Mesendoderm (in vitro differentiated cells): ENCODE data around the gene SIAH1.
"Not testable (repeated sequence)": the region's sequence is repeated elsewhere in the genome, so short reads cannot be mapped to it uniquely, and the experiment has no call there.

ENCODE experiments used
- DNase-seq: peaks from one replicate; pipeline ENCODE4 v3.0.0; 2013
- H2AK5ac ChIP-seq: 2 replicates; pipeline ENCODE4 v1.6.1; 2013; ENCODE audit warnings: low read length, inconsistent platforms
- H2BK120ac ChIP-seq: 2 replicates; pipeline ENCODE4 v1.6.1; 2013; ENCODE audit warnings: low read depth, mild to moderate bottlenecking, low read length, moderate library complexity, mixed read lengths
- H2BK15ac ChIP-seq: replicated peaks from 2 replicates; pipeline ENCODE4 v1.6.1; 2013; ENCODE audit warnings: low read depth, mild to moderate bottlenecking, moderate library complexity
- H2BK5ac ChIP-seq: 2 replicates; pipeline ENCODE4 v1.6.1; 2013; ENCODE audit warnings: low read length, inconsistent platforms
- H3K18ac ChIP-seq: 2 replicates; pipeline ENCODE4 v1.6.1; 2013; ENCODE audit warnings: mild to moderate bottlenecking, low read length, mixed read lengths
- H3K23ac ChIP-seq: one replicate; pipeline ENCODE4 v1.6.1; 2013; ENCODE audit warnings: low read length
- H3K27ac ChIP-seq: 2 replicates; pipeline ENCODE4 v1.5.1; 2013; ENCODE audit warnings: low read depth, mild to moderate bottlenecking, inconsistent platforms, low read length, moderate library complexity
- H3K27me3 ChIP-seq: 2 replicates; pipeline ENCODE4 v1.6.1; 2013; ENCODE audit warnings: low read length, control low read depth, mild to moderate bottlenecking, inconsistent platforms; ENCODE audit not compliant: insufficient read depth, poor library complexity
- H3K36me3 ChIP-seq: 2 replicates; pipeline ENCODE4 v1.6.1; 2013; ENCODE audit warnings: low read length, inconsistent platforms; ENCODE audit not compliant: control insufficient read depth, insufficient read depth
- H3K4ac ChIP-seq: one replicate; pipeline ENCODE4 v1.6.1; 2013; ENCODE audit warnings: low read depth, mild to moderate bottlenecking, low read length, moderate library complexity
- H3K4me1 ChIP-seq: 2 replicates; pipeline ENCODE4 v1.6.1; 2013; ENCODE audit warnings: low read depth, low read length, inconsistent platforms; ENCODE audit not compliant: control insufficient read depth
- H3K4me2 ChIP-seq: 2 replicates; pipeline ENCODE4 v1.6.1; 2013; ENCODE audit warnings: low read length
- H3K4me3 ChIP-seq: 2 replicates; pipeline ENCODE4 v1.5.1; 2013; ENCODE audit warnings: mild to moderate bottlenecking, low read length
- H3K56ac ChIP-seq: one replicate; pipeline ENCODE4 v1.6.1; 2013; ENCODE audit warnings: low read length
- H3K79me1 ChIP-seq: 2 replicates; pipeline ENCODE4 v1.6.1; 2013; ENCODE audit warnings: low read length, inconsistent platforms
- H3K79me2 ChIP-seq: 2 replicates; pipeline ENCODE4 v1.6.1; 2013; ENCODE audit warnings: mild to moderate bottlenecking, low read length; ENCODE audit not compliant: control insufficient read depth, insufficient read depth
- H3K9ac ChIP-seq: 2 replicates; pipeline ENCODE4 v1.6.1; 2013; ENCODE audit warnings: low read length, inconsistent platforms
- H4K5ac ChIP-seq: one replicate; pipeline ENCODE4 v1.6.1; 2013; ENCODE audit warnings: low read length
- H4K8ac ChIP-seq: one replicate; pipeline ENCODE4 v1.6.1; 2013; ENCODE audit warnings: low read depth, mild to moderate bottlenecking, control low read depth, low read length, moderate library complexity
- WGBS: extraction: QIAGEN DNeasy Blood & Tissue Kit; methylation state at CpG from one replicate; pipeline ENCODE4 v1.1.7; 2013; ENCODE audit warnings: low lambda C conversion rate, missing lambda C conversion rate; ENCODE audit not compliant: insufficient coverage; ENCODE audit errors: extremely low coverage; 5-methylcytosine and 5-hydroxymethylcytosine counted together

The SIAH1 gene

GRCh38 chr16:48371393-48371780 is 13.8 kb downstream of the SIAH1 start:
- Histone ChIP-seq H3K4ac (no peak overlapping the region), H3K18ac (no peak overlapping the region), H3K9ac (no peak overlapping the region), H3K36me3 (no peaks in the 10 kb centered on the region), H3K27me3 (no peaks in the 10 kb centered on the region), H4K5ac (no peak overlapping the region), H2BK120ac (no peak overlapping the region), H3K56ac (no peak overlapping the region), H4K8ac (no peak overlapping the region), H3K4me2 (no peak overlapping the region), H3K27ac (no peak overlapping the region), H3K4me3 (no peak overlapping the region), H2BK15ac (no peak overlapping the region), H2AK5ac (no peak overlapping the region), H2BK5ac (no peak overlapping the region), H3K4me1 (peaks cover 5% of the 10 kb centered on the region), H3K23ac (no peak overlapping the region), H3K79me2 (peaks cover 76% of the 10 kb centered on the region), H3K79me1 (peaks cover 3% of the 10 kb centered on the region)
- no peak for DNase-seq

- H3K79me2 ChIP-seq, result peaks cover 77% of the 10 kb centered on the region
- H3K36me3 ChIP-seq, H2BK15ac ChIP-seq, H2AK5ac ChIP-seq, H3K9ac ChIP-seq, H3K4me2 ChIP-seq, H3K79me1 ChIP-seq, H3K27me3 ChIP-seq, H3K4ac ChIP-seq, H2BK5ac ChIP-seq, H3K18ac ChIP-seq, H4K5ac ChIP-seq, H3K56ac ChIP-seq, H3K4me3 ChIP-seq, H3K27ac ChIP-seq, H2BK120ac ChIP-seq, H3K23ac ChIP-seq, DNase-seq, H3K4me1 ChIP-seq, H4K8ac ChIP-seq: not testable (repeated sequence)
- WGBS, result no CpG with 5 or more reads among the region's 18 CpGs
These were observed 14.4 kb downstream of the SIAH1 start for GRCh38 chr16:48370668-48371392.

DNA sequence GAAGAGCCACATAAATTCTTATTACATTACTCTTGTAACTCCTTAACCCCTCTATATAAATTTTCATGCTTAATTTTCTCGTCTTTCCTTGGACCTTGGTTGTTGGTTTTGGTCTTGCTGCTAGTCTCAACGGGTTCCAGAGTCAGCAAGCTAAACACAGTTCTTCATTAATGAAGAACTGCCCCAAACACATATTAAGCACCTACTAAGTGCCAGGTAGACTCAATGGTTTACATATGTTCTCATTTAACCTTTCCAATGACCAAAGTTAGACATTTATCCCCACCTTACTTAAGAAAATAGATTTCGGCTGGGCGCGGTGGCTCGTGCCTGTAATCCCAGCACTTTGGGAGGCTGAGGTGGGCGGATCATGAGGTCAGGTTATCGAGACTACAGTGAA is 15.0 kb downstream of the SIAH1 start:
- Histone ChIP-seq H2BK120ac (no peak overlapping the region), H2BK15ac (no peak overlapping the region), H3K4me2 (no peak overlapping the region), H3K36me3 (no peaks in the 10 kb centered on the region), H3K4me3 (no peak overlapping the region), H3K27ac (no peak overlapping the region), H3K27me3 (no peaks in the 10 kb centered on the region), H2AK5ac (no peak overlapping the region), H3K79me1 (peaks cover 6% of the 10 kb centered on the region), H3K4me1 (peaks cover 8% of the 10 kb centered on the region), H3K56ac (no peak overlapping the region), H3K23ac (no peak overlapping the region), H3K9ac (no peak overlapping the region), H4K8ac (no peak overlapping the region), H3K4ac (no peak overlapping the region), H4K5ac (no peak overlapping the region), H3K18ac (no peak overlapping the region), H3K79me2 (peaks cover 75% of the 10 kb centered on the region), H2BK5ac (no peak overlapping the region)
- DNase-seq, result no peak
- no CpG with 5 or more reads among the region's 8 CpGs for WGBS

- WGBS, result no CpG with 5 or more reads among the region's 1 CpG
- no peak overlapping the region for H3K9ac ChIP-seq
These were observed 15.4 kb downstream of the SIAH1 start for GRCh38 chr16:48369765-48370164.

GRCh38 chr16:48367441-48368049 is 17.7 kb downstream of the SIAH1 start:
- Histone ChIP-seq H4K5ac (no peak overlapping the region), H3K4me1 (peaks cover 7% of the 10 kb centered on the region), H3K9ac (no peak overlapping the region), H2BK15ac (no peak overlapping the region), H2BK120ac (no peak overlapping the region), H3K4ac (no peak overlapping the region), H3K27ac (no peak overlapping the region), H4K8ac (no peak overlapping the region), H3K56ac (no peak overlapping the region), H3K79me2 (peaks cover 72% of the 10 kb centered on the region), H3K4me3 (no peak overlapping the region), H3K79me1 (peaks cover 4% of the 10 kb centered on the region), H3K18ac (no peak overlapping the region), H2AK5ac (no peak overlapping the region), H2BK5ac (no peak overlapping the region), H3K4me2 (no peak overlapping the region), H3K23ac (no peak overlapping the region), H3K27me3 (no peaks in the 10 kb centered on the region), H3K36me3 (no peaks in the 10 kb centered on the region)
- WGBS, result no CpG with 5 or more reads among the region's 2 CpGs
- no peak for DNase-seq

More at GRCh38 chr16:48369765-48370164, 15.4 kb downstream of the SIAH1 start:
- H3K23ac ChIP-seq, result no peak overlapping the region
- no peak overlapping the region for H3K18ac ChIP-seq
- peak; percentile 57 for DNase-seq
- H4K8ac ChIP-seq, result no peak overlapping the region
- H2BK120ac ChIP-seq, result no peak overlapping the region
- no peak overlapping the region for H3K4me3 ChIP-seq
- H3K27me3 ChIP-seq, result no peaks in the 10 kb centered on the region
- H3K4me1 ChIP-seq, result peaks cover 8% of the 10 kb centered on the region
- no peak overlapping the region for H2AK5ac ChIP-seq
- H3K36me3 ChIP-seq, result no peaks in the 10 kb centered on the region
- no peak overlapping the region for H4K5ac ChIP-seq
- H3K56ac ChIP-seq, result no peak overlapping the region
- no peak overlapping the region for H2BK15ac ChIP-seq
- no peak overlapping the region for H2BK5ac ChIP-seq
- H3K79me2 ChIP-seq, result peaks cover 75% of the 10 kb centered on the region
- H3K79me1 ChIP-seq, result peaks cover 6% of the 10 kb centered on the region
- no peak overlapping the region for H3K4me2 ChIP-seq
- no peak overlapping the region for H3K27ac ChIP-seq
- no peak overlapping the region for H3K4ac ChIP-seq
